Measurements from ENCODE around the gene CUBN.

GRCh38 chr10:16795410-16796073 lies 334.1 kb downstream of the CUBN start:
- TF ChIP-seq, protein P1, sequence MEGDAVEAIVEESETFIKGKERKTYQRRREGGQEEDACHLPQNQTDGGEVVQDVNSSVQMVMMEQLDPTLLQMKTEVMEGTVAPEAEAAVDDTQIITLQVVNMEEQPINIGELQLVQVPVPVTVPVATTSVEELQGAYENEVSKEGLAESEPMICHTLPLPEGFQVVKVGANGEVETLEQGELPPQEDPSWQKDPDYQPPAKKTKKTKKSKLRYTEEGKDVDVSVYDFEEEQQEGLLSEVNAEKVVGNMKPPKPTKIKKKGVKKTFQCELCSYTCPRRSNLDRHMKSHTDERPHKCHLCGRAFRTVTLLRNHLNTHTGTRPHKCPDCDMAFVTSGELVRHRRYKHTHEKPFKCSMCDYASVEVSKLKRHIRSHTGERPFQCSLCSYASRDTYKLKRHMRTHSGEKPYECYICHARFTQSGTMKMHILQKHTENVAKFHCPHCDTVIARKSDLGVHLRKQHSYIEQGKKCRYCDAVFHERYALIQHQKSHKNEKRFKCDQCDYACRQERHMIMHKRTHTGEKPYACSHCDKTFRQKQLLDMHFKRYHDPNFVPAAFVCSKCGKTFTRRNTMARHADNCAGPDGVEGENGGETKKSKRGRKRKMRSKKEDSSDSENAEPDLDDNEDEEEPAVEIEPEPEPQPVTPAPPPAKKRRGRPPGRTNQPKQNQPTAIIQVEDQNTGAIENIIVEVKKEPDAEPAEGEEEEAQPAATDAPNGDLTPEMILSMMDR (IDR thresholded peaks at IDR 0.05): no peak
- TF ChIP-seq POLR2A (IDR thresholded peaks at IDR 0.05): no peak
- TF ChIP-seq POLR2AphosphoS5 (IDR thresholded peaks at IDR 0.05): no peak
